PFSK-1 (cell line): ENCODE measurements around the gene AHDC1.

ENCODE experiments used
- POLR2AphosphoS5 ChIP-seq: IDR thresholded peaks from 2 replicates; pipeline ENCODE4 v1.6.1; 2012; ENCODE audit warnings: low read depth, mild to moderate bottlenecking, control low read depth, low read length, moderate library complexity
- SIN3A ChIP-seq: IDR thresholded peaks from 2 replicates; pipeline ENCODE4 v1.6.1; 2012; ENCODE audit warnings: mild to moderate bottlenecking, low read length, moderate library complexity, borderline replicate concordance; ENCODE audit not compliant: insufficient read depth
- TAF1 ChIP-seq: IDR thresholded peaks from 2 replicates; pipeline ENCODE4 v1.6.1; 2012; ENCODE audit warnings: low read length, control low read depth, borderline replicate concordance; ENCODE audit not compliant: insufficient read depth

- TF ChIP-seq SIN3A = no peak
- TF ChIP-seq TAF1 = no peak
- no peak for TF ChIP-seq POLR2AphosphoS5
These were observed 54.0 kb downstream of the AHDC1 start for GRCh38 chr1:27549807-27550408.
